GM23338 (cell line): ENCODE data around the gene OCA2. TPM values are rescaled to one million over a fixed set of nuclear protein-coding genes. Genes with fewer than 3 reads are reported as not detected.

ENCODE experiments used
- ATAC-seq: fragments of 200-7000 bp; cut with Tn5 transposase; 3 replicates; pipeline ENCODE4 v1.9.1; 2020
- DNase-seq: peaks from one replicate; pipeline ENCODE4 v3.0.0-alpha.2; 2015; ENCODE audit warnings: low spot score
- H2AFZ ChIP-seq: fragments of 200-600 bp; sonication (generic); 2 replicates; pipeline ENCODE4 v1.8.0; 2016; ENCODE audit warnings: antibody characterized with exemption, mild to moderate bottlenecking, moderate library complexity
- H3F3A ChIP-seq: fragments of 200-600 bp; sonication (generic); replicated peaks from 2 replicates; pipeline ENCODE4 v1.8.0; 2017; ENCODE audit warnings: antibody characterized with exemption, mixed run types, low read depth
- H3K27ac ChIP-seq: fragments of 200-600 bp; sonication (generic); 2 replicates; pipeline ENCODE4 v1.6.1; 2016; ENCODE audit warnings: low read depth
- H3K27me3 ChIP-seq: fragments of 200-600 bp; sonication (generic); 2 replicates; pipeline ENCODE4 v1.8.0; 2016; ENCODE audit warnings: mild to moderate bottlenecking, mixed run types, moderate library complexity; ENCODE audit not compliant: insufficient read depth
- H3K36me3 ChIP-seq: fragments of 200-600 bp; sonication (generic); 2 replicates; pipeline ENCODE4 v1.8.0; 2016; ENCODE audit warnings: mild to moderate bottlenecking; ENCODE audit not compliant: insufficient read depth
- H3K4me1 ChIP-seq: fragments of 200-600 bp; sonication (generic); 2 replicates; pipeline ENCODE4 v1.8.0; 2016; ENCODE audit warnings: mild to moderate bottlenecking, moderate library complexity; ENCODE audit not compliant: insufficient read depth
- H3K4me2 ChIP-seq: fragments of 200-600 bp; sonication (generic); 2 replicates; pipeline ENCODE4 v1.7.1; 2017; ENCODE audit warnings: mixed run types
- H3K4me3 ChIP-seq: fragments of 200-600 bp; sonication (generic); 2 replicates; pipeline ENCODE4 v1.6.1; 2016; ENCODE audit warnings: mixed run types
- H3K79me2 ChIP-seq: fragments of 200-600 bp; sonication (generic); replicated peaks from 2 replicates; pipeline ENCODE4 v1.8.0; 2017; ENCODE audit warnings: mild to moderate bottlenecking; ENCODE audit not compliant: insufficient read depth
- H3K9me2 ChIP-seq: fragments of 200-600 bp; sonication (generic); 2 replicates; pipeline ENCODE4 v1.8.0; 2017; ENCODE audit not compliant: insufficient read depth
- H4K20me1 ChIP-seq: fragments of 200-600 bp; sonication (generic); replicated peaks from 2 replicates; pipeline ENCODE4 v1.8.0; 2017; ENCODE audit warnings: mild to moderate bottlenecking; ENCODE audit not compliant: insufficient read depth
- H3K27ac Mint-ChIP-seq: 2 replicates; pipeline ENCODE4 v1.8.0; 2020; ENCODE audit warnings: inconsistent platforms, mild to moderate bottlenecking, moderate library complexity, mixed read lengths
- H3K27me3 Mint-ChIP-seq: 3 replicates; pipeline ENCODE4 v1.8.0; 2022; ENCODE audit warnings: low read depth, mild to moderate bottlenecking, moderate library complexity, mixed read lengths, inconsistent platforms; ENCODE audit not compliant: insufficient read depth, poor library complexity
- H3K36me3 Mint-ChIP-seq: 3 replicates; pipeline ENCODE4 v1.8.0; 2021; ENCODE audit warnings: low read depth, mild to moderate bottlenecking, inconsistent platforms, moderate library complexity, mixed read lengths
- H3K4me1 Mint-ChIP-seq: 3 replicates; pipeline ENCODE4 v1.8.0; 2020; ENCODE audit warnings: mild to moderate bottlenecking, inconsistent platforms, mixed read lengths
- H3K4me3 Mint-ChIP-seq: 3 replicates; pipeline ENCODE4 v1.8.0; 2021; ENCODE audit warnings: moderate library complexity, mild to moderate bottlenecking, inconsistent platforms, mixed read lengths
- H3K9me3 Mint-ChIP-seq: 3 replicates; pipeline ENCODE4 v1.8.0; 2020; ENCODE audit warnings: moderate library complexity, mild to moderate bottlenecking, inconsistent platforms, mixed read lengths
- CREB1 ChIP-seq: fragments of 250-450 bp; sonication (Bioruptor Pico); IDR thresholded peaks from 2 replicates; pipeline ENCODE4 v1.5.0; 2020; ENCODE audit warnings: low read depth, mild to moderate bottlenecking, moderate library complexity
- CTCF ChIP-seq, 2 experiments: fragments of 200-600 bp in 1 of 2; sonication (generic) in 1 of 2; conservative IDR thresholded peaks; 2 replicates each; pipeline versions ENCODE4 v1.5.1 to v1.6.1; 2016 to 2017; ENCODE audit warnings: antibody characterized with exemption in 2 of 2, low read depth in 2 of 2, mild to moderate bottlenecking in 2 of 2, moderate library complexity in 1 of 2
- EZH2 ChIP-seq: fragments of 200-600 bp; sonication (generic); IDR thresholded peaks from one replicate; pipeline ENCODE4 v1.8.0; 2017; ENCODE audit warnings: antibody characterized with exemption, mild to moderate bottlenecking, low read depth; ENCODE audit not compliant: unreplicated experiment
- EZH2phosphoT487 ChIP-seq: fragments of 200-600 bp; sonication (generic); IDR thresholded peaks from one replicate; pipeline ENCODE4 v1.8.1; 2018; ENCODE audit warnings: antibody characterized with exemption; ENCODE audit not compliant: unreplicated experiment
- JUNB ChIP-seq: IDR thresholded peaks from one replicate; pipeline ENCODE4 v1.6.1; 2016; ENCODE audit warnings: antibody characterized with exemption; ENCODE audit not compliant: unreplicated experiment
- NANOG ChIP-seq: IDR thresholded peaks from 2 replicates; pipeline ENCODE4 v1.6.1; 2016; ENCODE audit warnings: antibody characterized with exemption, borderline replicate concordance
- POLR2AphosphoS5 ChIP-seq: IDR thresholded peaks from 2 replicates; pipeline ENCODE4 v1.6.1; 2016; ENCODE audit warnings: antibody characterized with exemption, low read depth
- REST ChIP-seq: IDR thresholded peaks from one replicate; pipeline ENCODE4 v1.6.1; 2018; ENCODE audit warnings: antibody characterized with exemption; ENCODE audit not compliant: unreplicated experiment
- STAT1 ChIP-seq: IDR thresholded peaks from one replicate; pipeline ENCODE4 v1.6.1; 2016; ENCODE audit warnings: antibody characterized with exemption; ENCODE audit not compliant: unreplicated experiment
- ZNF114 ChIP-seq: fragments of 250-450 bp; sonication (Bioruptor Pico); IDR thresholded peaks from 2 replicates; pipeline ENCODE4 v1.5.0; 2020; ENCODE audit warnings: mild to moderate bottlenecking, moderate library complexity
- ZNF331 ChIP-seq: fragments of 250-450 bp; sonication (Bioruptor Pico); IDR thresholded peaks from 2 replicates; pipeline ENCODE4 v1.5.0; 2020; ENCODE audit warnings: low read depth, mild to moderate bottlenecking, moderate library complexity
- ZNF462 ChIP-seq: fragments of 250-450 bp; sonication (Bioruptor Pico); IDR thresholded peaks from 2 replicates; pipeline ENCODE4 v1.5.0; 2020; ENCODE audit warnings: mild to moderate bottlenecking, moderate library complexity
- polyA plus RNA-seq: library from polyadenylated mRNA; unstranded; fragments of >200 nt; fragmentation: Nextera tagmentation; extraction: Ambion mirVana; gene quantifications from 2 replicates; pipeline ENCODE4 v1.2.1, GENCODE V29; 2016
- total RNA-seq: library from RNA; depleted of rRNA; stranded (reverse); fragments of >200 nt; shearing (Covaris generic); gene quantifications from 2 replicates; pipeline ENCODE4 v1.2.3, GENCODE V29; 2014
- TF ChIP-seq, protein P1 (sequence below): IDR thresholded peaks from 2 replicates; pipeline ENCODE4 v1.6.1; 2016; ENCODE audit warnings: antibody characterized with exemption

The OCA2 gene
- total and polyA plus RNA-seq, 2 experiments from 2014 or later: 0.40 to 0.69 TPM

DNA sequence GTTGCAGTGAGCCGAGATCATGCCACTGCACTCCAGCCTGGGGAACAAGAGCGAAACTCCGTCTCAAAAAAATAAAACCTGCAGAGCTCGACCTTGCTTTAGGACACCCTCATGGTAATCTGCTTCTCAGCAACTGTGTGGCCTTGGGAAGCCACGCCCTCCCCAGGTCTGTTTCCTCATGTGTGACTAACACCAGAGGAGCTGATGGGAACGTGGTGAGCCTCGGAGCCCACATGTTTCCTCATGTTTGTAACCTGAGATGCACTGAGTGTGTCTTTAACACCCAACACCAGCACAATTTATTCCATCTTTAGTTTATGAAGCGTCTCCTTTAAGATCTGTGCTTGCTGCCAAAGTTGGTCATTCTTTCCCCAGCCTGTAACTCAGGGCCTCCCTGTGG, 142.8 kb downstream of the OCA2 start:
- H3K79me2 ChIP-seq: no peaks in the 10 kb centered on the region
- no peaks in the 10 kb centered on the region for H3F3A ChIP-seq
- DNase-seq: no peak
- H2AFZ ChIP-seq: peak overlapping the region; percentile 47; the same call in 1 of the 2 replicates
- no peak overlapping the region for H3K27ac Mint-ChIP-seq
- H3K4me1 ChIP-seq: no peaks in the 10 kb centered on the region
- no peaks in the 10 kb centered on the region for H3K9me3 Mint-ChIP-seq
- no peaks in the 10 kb centered on the region for H3K4me1 Mint-ChIP-seq
- H3K27me3 Mint-ChIP-seq: peaks cover 4% of the 10 kb centered on the region
- no peaks in the 10 kb centered on the region for H4K20me1 ChIP-seq
- no peak overlapping the region for H3K4me3 ChIP-seq
- H3K4me2 ChIP-seq: no peak overlapping the region
- H3K27ac ChIP-seq: no peak overlapping the region
- H3K27me3 ChIP-seq: no peaks in the 10 kb centered on the region
- TF ChIP-seq STAT1 (no peak), ZNF331 (CRISPR knock-in tag) (no peak), CTCF (conservative IDR thresholded peaks at IDR 0.05; ENCODE audit: low read depth in 2 of 2) (no peak), EZH2 (no peak), ZNF462 (CRISPR knock-in tag) (no peak), CREB1 (CRISPR knock-in tag) (no peak), EZH2phosphoT487 (no peak), JUNB (no peak), REST (no peak), POLR2AphosphoS5 (no peak), NANOG (no peak), ZNF114 (CRISPR knock-in tag) (no peak)
- TF ChIP-seq, protein P1, sequence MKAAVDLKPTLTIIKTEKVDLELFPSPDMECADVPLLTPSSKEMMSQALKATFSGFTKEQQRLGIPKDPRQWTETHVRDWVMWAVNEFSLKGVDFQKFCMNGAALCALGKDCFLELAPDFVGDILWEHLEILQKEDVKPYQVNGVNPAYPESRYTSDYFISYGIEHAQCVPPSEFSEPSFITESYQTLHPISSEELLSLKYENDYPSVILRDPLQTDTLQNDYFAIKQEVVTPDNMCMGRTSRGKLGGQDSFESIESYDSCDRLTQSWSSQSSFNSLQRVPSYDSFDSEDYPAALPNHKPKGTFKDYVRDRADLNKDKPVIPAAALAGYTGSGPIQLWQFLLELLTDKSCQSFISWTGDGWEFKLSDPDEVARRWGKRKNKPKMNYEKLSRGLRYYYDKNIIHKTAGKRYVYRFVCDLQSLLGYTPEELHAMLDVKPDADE: no peak
- ATAC-seq: peak; percentile 23; the same call in 1 of the 3 replicates
- H3K36me3 Mint-ChIP-seq: no peaks in the 10 kb centered on the region
- no peaks in the 10 kb centered on the region for H3K36me3 ChIP-seq
- H3K4me3 Mint-ChIP-seq: no peak overlapping the region
- H3K9me2 ChIP-seq: no peaks in the 10 kb centered on the region
